WERI-Rb-1 (cell line): Measurements from ENCODE around the gene CCBE1.

ENCODE experiments used
- DNase-seq: peaks from one replicate; pipeline ENCODE4 v3.0.0-alpha.2; 2020
- H3K27ac ChIP-seq: fragments of 250-450 bp; sonication (Bioruptor Pico); 2 replicates; pipeline ENCODE4 v1.5.1; 2020; ENCODE audit warnings: mild to moderate bottlenecking, moderate library complexity
- H3K27me3 ChIP-seq: fragments of 250-450 bp; sonication (Bioruptor Pico); 2 replicates; pipeline ENCODE4 v1.5.1; 2021; ENCODE audit warnings: mild to moderate bottlenecking, low read depth, moderate library complexity; ENCODE audit not compliant: insufficient read depth, severe bottlenecking
- H3K36me3 ChIP-seq: fragments of 250-450 bp; sonication (Bioruptor Pico); 2 replicates; pipeline ENCODE4 v1.5.1; 2020; ENCODE audit warnings: mild to moderate bottlenecking, moderate library complexity
- H3K4me3 ChIP-seq: 2 replicates; pipeline ENCODE4 v1.5.1; 2011; ENCODE audit warnings: low read depth, mild to moderate bottlenecking, control low read depth, low read length
- H3K9me3 ChIP-seq: fragments of 250-450 bp; sonication (Bioruptor Pico); 2 replicates; pipeline ENCODE4 v1.5.1; 2021; ENCODE audit warnings: mild to moderate bottlenecking, moderate library complexity; ENCODE audit not compliant: severe bottlenecking
- CTCF ChIP-seq: IDR thresholded peaks from 2 replicates; pipeline ENCODE4 v1.5.1; 2011; ENCODE audit warnings: low read depth, mild to moderate bottlenecking, control low read depth, inconsistent platforms, low read length

CCBE1 gene

GRCh38 chr18:59402432-59403090, 294.7 kb downstream of the CCBE1 start:
- no peaks in the 10 kb centered on the region for H3K9me3 ChIP-seq
- TF ChIP-seq CTCF = peak; percentile 97
- H3K27ac ChIP-seq = no peak overlapping the region
- DNase-seq = peak; percentile 98
- no peaks in the 10 kb centered on the region for H3K36me3 ChIP-seq
- no peak overlapping the region for H3K4me3 ChIP-seq
- no peaks in the 10 kb centered on the region for H3K27me3 ChIP-seq

GRCh38 chr18:59400407-59400806, 296.8 kb downstream of the CCBE1 start:
- Histone ChIP-seq H3K36me3 (no peaks in the 10 kb centered on the region), H3K9me3 (no peaks in the 10 kb centered on the region), H3K27me3 (no peaks in the 10 kb centered on the region), H3K27ac (no peak overlapping the region), H3K4me3 (no peak overlapping the region)
- DNase-seq = no peak
- no peak for TF ChIP-seq CTCF

GRCh38 chr18:59395226-59396175, 301.7 kb downstream of the CCBE1 start:
- H3K27me3 ChIP-seq = no peaks in the 10 kb centered on the region
- DNase-seq = no peak

GRCh38 chr18:59393381-59393780, 303.8 kb downstream of the CCBE1 start:
- no peak for TF ChIP-seq CTCF
- Histone ChIP-seq H3K36me3 (no peaks in the 10 kb centered on the region), H3K27me3 (no peaks in the 10 kb centered on the region), H3K27ac (no peak overlapping the region), H3K4me3 (no peak overlapping the region), H3K9me3 (no peaks in the 10 kb centered on the region)
- no peak for DNase-seq

More at GRCh38 chr18:59395226-59396175, 301.7 kb downstream of the CCBE1 start:
- peak; percentile 42 for TF ChIP-seq CTCF
- Histone ChIP-seq H3K4me3 (no peak overlapping the region), H3K9me3 (no peaks in the 10 kb centered on the region), H3K36me3 (no peaks in the 10 kb centered on the region), H3K27ac (no peak overlapping the region)

- Histone ChIP-seq H3K9me3 (no peaks in the 10 kb centered on the region), H3K27ac (no peak overlapping the region), H3K4me3 (no peak overlapping the region), H3K36me3 (no peaks in the 10 kb centered on the region), H3K27me3 (no peaks in the 10 kb centered on the region)
- no peak for TF ChIP-seq CTCF
- DNase-seq = no peak
Measured at GRCh38 chr18:59388817-59389216, 308.4 kb downstream of the CCBE1 start.
